SK-N-SH (cell line): Measurements from ENCODE around the gene S100P.

Experiments
- CTCF ChIP-seq: fragments of 200-600 bp; sonication (generic); IDR thresholded peaks from 2 replicates; pipeline ENCODE4 v1.6.1; 2017; ENCODE audit warnings: antibody characterized with exemption, mild to moderate bottlenecking, moderate library complexity
- FOXM1 ChIP-seq: IDR thresholded peaks from 2 replicates; pipeline ENCODE4 v1.4.0; 2012; ENCODE audit warnings: low read depth, mild to moderate bottlenecking
- MXI1 ChIP-seq: IDR thresholded peaks from 2 replicates; pipeline ENCODE4 v1.6.1; 2012; ENCODE audit warnings: mild to moderate bottlenecking, low read depth, low read length, improper control_type of control experiment
- REST ChIP-seq: IDR thresholded peaks from 2 replicates; pipeline ENCODE4 v1.6.1; 2012; ENCODE audit warnings: mild to moderate bottlenecking, low read depth, low read length, moderate library complexity
- RXRA ChIP-seq: IDR thresholded peaks from 2 replicates; pipeline ENCODE4 v1.4.0; 2012; ENCODE audit warnings: low read depth, mild to moderate bottlenecking, borderline replicate concordance
- TAF1 ChIP-seq: IDR thresholded peaks from 2 replicates; pipeline ENCODE4 v1.6.1; 2012; ENCODE audit warnings: low read depth, mild to moderate bottlenecking, low read length, moderate library complexity, borderline replicate concordance
- USF1 ChIP-seq: IDR thresholded peaks from 2 replicates; pipeline ENCODE4 v1.4.0; 2012; ENCODE audit warnings: low read depth, borderline replicate concordance
- USF2 ChIP-seq: fragments of 150-350 bp; IDR thresholded peaks from 2 replicates; pipeline ENCODE4 v1.6.1; 2017; ENCODE audit warnings: antibody characterized with exemption, low read length, low read depth, borderline replicate concordance

GRCh38 chr4:6697131-6697530 is 3.5 kb downstream of the S100P start:
- TF ChIP-seq CTCF (no peak), USF2 (no peak), TAF1 (no peak), USF1 (no peak), MXI1 (no peak), RXRA (no peak), REST (no peak), FOXM1 (no peak)
